Activated naive CD4-positive, alpha-beta T cell treated with anti-CD3 and anti-CD28 coated beads, Interleukin-2, amount 10 ng/mL, durations not matched to agents 7 days and 5 days (primary cell): ENCODE measurements around the gene TMEM154.
A peak's percentile ranks its signal among the peaks of the same experiment; 100 is the strongest.

ENCODE experiments used
- CTCF ChIA-PET: fragments of 350-600 bp; sonication (Branson Sonifier 250); formaldehyde crosslinking; loops from one replicate; lab custom pipeline; 2021; ENCODE audit warnings: antibody characterized with exemption; lab: Charles Lee
- DNase-seq: peaks from one replicate; pipeline ENCODE4 v3.0.0-alpha.2; 2020
- H3K27ac Mint-ChIP-seq: one replicate; pipeline ENCODE4 v1.8.0; 2021; ENCODE audit warnings: mild to moderate bottlenecking, moderate library complexity, mixed read lengths
- H3K27me3 Mint-ChIP-seq: one replicate; pipeline ENCODE4 v1.8.0; 2021; ENCODE audit warnings: mild to moderate bottlenecking, mixed read lengths
- H3K36me3 Mint-ChIP-seq: one replicate; pipeline ENCODE4 v1.8.0; 2021; ENCODE audit warnings: mixed read lengths
- H3K4me1 Mint-ChIP-seq: one replicate; pipeline ENCODE4 v1.8.0; 2021; ENCODE audit warnings: mixed read lengths
- H3K4me3 Mint-ChIP-seq: one replicate; pipeline ENCODE4 v1.8.0; 2021; ENCODE audit warnings: mild to moderate bottlenecking, moderate library complexity, mixed read lengths
- H3K9me3 Mint-ChIP-seq: one replicate; pipeline ENCODE4 v1.8.0; 2021; ENCODE audit warnings: mixed read lengths

TMEM154 gene

GRCh38 chr4:152679414-152680281 is at the start of gene TMEM154:
TMEM154 (minus strand) TSS chr4:152679997; CDS start chr4:152679933, 64 bp downstream.
- H3K9me3 Mint-ChIP-seq: no peaks in the 10 kb centered on the region
- peak; percentile 85 for DNase-seq
- peaks cover 31% of the 10 kb centered on the region for H3K36me3 Mint-ChIP-seq
- H3K4me3 Mint-ChIP-seq: peak within 1 kb of the TSS; percentile 92
- CTCF ChIA-PET: interaction anchor here (1.0 to 1.2 kb wide), 3 partner anchors 143 to 219 kb away, joined by 3 to 4 read pairs (median 3); no protein-coding TSS in a partner anchor
- H3K27me3 Mint-ChIP-seq: no peaks in the 10 kb centered on the region
- peak within 1 kb of the TSS; percentile 97 for H3K27ac Mint-ChIP-seq
- peaks cover 68% of the 10 kb centered on the region for H3K4me1 Mint-ChIP-seq

- CTCF ChIA-PET: interaction anchor here (3.7 kb wide), 1 partner anchor 228 kb away, joined by 14 read pairs; no protein-coding TSS in a partner anchor
- Mint-ChIP-seq H3K9me3 (no peaks in the 10 kb centered on the region), H3K27me3 (peaks cover 9% of the 10 kb centered on the region), H3K27ac (no peak overlapping the region), H3K4me3 (no peak overlapping the region), H3K36me3 (no peaks in the 10 kb centered on the region), H3K4me1 (no peaks in the 10 kb centered on the region)
- no peak for DNase-seq
Observed at GRCh38 chr4:152729466-152729865, 49.7 kb upstream of the TMEM154 start.

DNA sequence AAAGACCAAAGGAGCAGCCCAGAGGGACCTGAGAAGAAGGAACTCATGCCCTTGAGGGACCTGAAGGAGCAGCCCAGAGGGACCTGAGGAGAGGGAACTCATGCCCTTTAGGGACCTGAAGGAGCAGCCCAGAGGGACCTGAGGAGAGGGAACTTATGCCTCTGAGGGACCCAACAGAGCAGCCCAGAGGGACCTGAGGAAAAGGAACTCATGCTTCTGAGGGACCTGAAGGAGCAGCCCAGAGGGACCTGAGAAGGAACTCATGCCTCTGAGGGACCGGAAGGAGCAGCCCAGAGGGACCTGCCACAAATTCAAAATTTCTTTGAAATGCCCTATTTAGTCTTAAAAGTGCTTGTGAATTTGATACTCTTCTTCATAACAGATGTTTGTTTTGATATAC is 48.5 kb upstream of the TMEM154 start:
- no peak overlapping the region for H3K27ac Mint-ChIP-seq
- peaks cover 9% of the 10 kb centered on the region for H3K27me3 Mint-ChIP-seq
- H3K36me3 Mint-ChIP-seq: no peaks in the 10 kb centered on the region
- CTCF ChIA-PET: interaction anchor here (3.7 kb wide), 1 partner anchor 226 kb away, joined by 14 read pairs; no protein-coding TSS in a partner anchor
- DNase-seq: no peak
- no peaks in the 10 kb centered on the region for H3K9me3 Mint-ChIP-seq
- H3K4me1 Mint-ChIP-seq: no peaks in the 10 kb centered on the region
- no peak overlapping the region for H3K4me3 Mint-ChIP-seq

GRCh38 chr4:152727784-152728183 is 48.0 kb upstream of the TMEM154 start:
- H3K9me3 Mint-ChIP-seq: no peaks in the 10 kb centered on the region
- DNase-seq: no peak
- CTCF ChIA-PET: interaction anchor here (0.6 to 0.8 kb wide), 3 partner anchors 8 to 771 kb away, joined by 3 to 4 read pairs (median 3); no protein-coding TSS in a partner anchor
- H3K4me1 Mint-ChIP-seq: no peaks in the 10 kb centered on the region
- H3K36me3 Mint-ChIP-seq: no peaks in the 10 kb centered on the region
- peaks cover 9% of the 10 kb centered on the region for H3K27me3 Mint-ChIP-seq
- no peak overlapping the region for H3K27ac Mint-ChIP-seq
- H3K4me3 Mint-ChIP-seq: no peak overlapping the region

GRCh38 chr4:152724494-152724893 is 44.7 kb upstream of the TMEM154 start:
- no peaks in the 10 kb centered on the region for H3K4me1 Mint-ChIP-seq
- H3K4me3 Mint-ChIP-seq: no peak overlapping the region
- H3K27me3 Mint-ChIP-seq: peaks cover 15% of the 10 kb centered on the region
- CTCF ChIA-PET: no interaction called here
- no peaks in the 10 kb centered on the region for H3K9me3 Mint-ChIP-seq
- no peak for DNase-seq
- H3K36me3 Mint-ChIP-seq: no peaks in the 10 kb centered on the region
- H3K27ac Mint-ChIP-seq: no peak overlapping the region

DNA sequence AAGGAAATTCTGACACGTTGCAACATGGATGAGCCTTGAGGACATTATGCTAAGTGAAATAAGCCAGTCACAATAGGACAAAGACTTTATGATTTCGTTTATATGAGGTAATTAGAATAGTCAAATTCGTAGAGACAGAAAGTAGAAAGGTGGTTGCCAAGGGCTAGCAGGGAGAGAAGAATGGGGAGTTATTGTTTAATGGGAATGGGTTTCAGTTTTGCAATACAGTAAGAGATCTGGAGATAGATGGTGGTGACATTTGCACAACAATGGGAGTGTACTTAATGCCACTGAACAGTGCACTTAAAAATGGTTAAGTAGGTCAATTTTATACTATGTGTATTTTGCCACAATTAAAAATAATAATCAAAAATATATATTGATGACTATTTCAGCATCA is 43.4 kb upstream of the TMEM154 start:
- H3K4me1 Mint-ChIP-seq: no peaks in the 10 kb centered on the region
- H3K4me3 Mint-ChIP-seq: no peak overlapping the region
- peaks cover 14% of the 10 kb centered on the region for H3K27me3 Mint-ChIP-seq
- H3K36me3 Mint-ChIP-seq: no peaks in the 10 kb centered on the region
- no peak overlapping the region for H3K27ac Mint-ChIP-seq
- no peaks in the 10 kb centered on the region for H3K9me3 Mint-ChIP-seq
- CTCF ChIA-PET: no interaction called here
- DNase-seq: no peak

DNA sequence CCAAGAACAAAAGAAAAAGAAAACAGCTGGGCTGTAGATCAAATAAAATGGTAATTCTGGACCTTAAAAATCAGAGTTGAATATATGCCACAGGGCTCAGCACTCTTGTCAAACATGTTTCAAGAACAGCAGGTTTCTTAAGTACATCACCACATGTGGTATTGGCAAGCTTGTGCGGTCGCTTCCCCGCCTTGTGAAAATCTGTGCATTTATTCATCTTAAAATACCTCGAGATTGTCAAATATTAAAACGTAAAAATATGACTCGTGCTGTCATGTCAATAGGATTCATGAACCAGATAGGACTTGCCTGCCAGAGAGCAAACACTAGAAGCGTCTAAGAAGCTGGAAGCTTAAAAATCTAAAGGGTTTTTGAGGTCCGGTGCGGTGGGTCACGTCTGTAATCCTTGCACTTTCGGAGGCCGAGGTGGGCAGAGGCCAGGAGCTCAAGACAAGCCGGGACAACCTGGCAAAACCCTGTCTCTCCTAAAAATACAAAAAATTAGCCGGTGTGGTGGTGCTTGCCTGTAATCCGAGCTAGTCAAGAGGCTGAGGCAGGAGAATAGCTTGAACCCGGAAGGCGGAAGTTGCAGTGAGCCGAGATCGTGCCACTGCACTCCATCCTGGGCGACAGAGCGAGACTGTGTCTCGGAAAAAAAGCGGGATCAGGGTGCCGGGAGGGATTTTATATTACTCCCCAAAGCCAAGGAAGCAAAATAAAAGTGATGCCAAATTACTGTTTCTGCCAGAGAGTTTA is 40.2 kb upstream of the TMEM154 start:
- Mint-ChIP-seq H3K27me3 (peaks cover 9% of the 10 kb centered on the region), H3K9me3 (peaks cover 10% of the 10 kb centered on the region), H3K4me1 (no peaks in the 10 kb centered on the region), H3K27ac (no peak overlapping the region), H3K4me3 (no peak overlapping the region), H3K36me3 (no peaks in the 10 kb centered on the region)
- CTCF ChIA-PET: no interaction called here
- no peak for DNase-seq

DNA sequence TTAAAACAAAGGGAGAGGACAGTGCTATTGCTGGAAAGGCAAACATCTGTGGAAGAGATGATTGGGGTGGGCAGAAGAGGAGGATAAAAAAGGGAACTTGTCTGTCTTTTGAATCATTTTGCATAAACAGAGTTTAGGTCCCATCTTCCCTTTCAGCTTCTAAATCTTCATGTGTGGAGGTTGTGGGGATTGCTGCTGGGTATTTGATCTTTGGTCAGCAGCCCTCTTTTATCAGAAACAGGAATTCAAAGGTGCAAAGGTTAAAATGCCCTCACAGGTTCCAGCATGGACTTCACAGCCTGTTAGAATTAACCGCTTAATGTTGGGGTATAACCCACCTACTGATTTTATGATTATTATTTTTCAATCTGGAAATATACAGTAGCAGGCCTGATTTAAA is 39.5 kb upstream of the TMEM154 start:
- Mint-ChIP-seq H3K27ac (no peak overlapping the region), H3K27me3 (peaks cover 9% of the 10 kb centered on the region), H3K9me3 (peaks cover 14% of the 10 kb centered on the region), H3K36me3 (no peaks in the 10 kb centered on the region), H3K4me1 (no peaks in the 10 kb centered on the region), H3K4me3 (no peak overlapping the region)
- CTCF ChIA-PET: no interaction called here
- no peak for DNase-seq

GRCh38 chr4:152715076-152715475 is 35.3 kb upstream of the TMEM154 start:
- Mint-ChIP-seq H3K4me1 (no peaks in the 10 kb centered on the region), H3K9me3 (peaks cover 14% of the 10 kb centered on the region), H3K27me3 (peaks cover 16% of the 10 kb centered on the region), H3K36me3 (no peaks in the 10 kb centered on the region), H3K27ac (no peak overlapping the region), H3K4me3 (no peak overlapping the region)
- CTCF ChIA-PET: no interaction called here
- no peak for DNase-seq

DNA sequence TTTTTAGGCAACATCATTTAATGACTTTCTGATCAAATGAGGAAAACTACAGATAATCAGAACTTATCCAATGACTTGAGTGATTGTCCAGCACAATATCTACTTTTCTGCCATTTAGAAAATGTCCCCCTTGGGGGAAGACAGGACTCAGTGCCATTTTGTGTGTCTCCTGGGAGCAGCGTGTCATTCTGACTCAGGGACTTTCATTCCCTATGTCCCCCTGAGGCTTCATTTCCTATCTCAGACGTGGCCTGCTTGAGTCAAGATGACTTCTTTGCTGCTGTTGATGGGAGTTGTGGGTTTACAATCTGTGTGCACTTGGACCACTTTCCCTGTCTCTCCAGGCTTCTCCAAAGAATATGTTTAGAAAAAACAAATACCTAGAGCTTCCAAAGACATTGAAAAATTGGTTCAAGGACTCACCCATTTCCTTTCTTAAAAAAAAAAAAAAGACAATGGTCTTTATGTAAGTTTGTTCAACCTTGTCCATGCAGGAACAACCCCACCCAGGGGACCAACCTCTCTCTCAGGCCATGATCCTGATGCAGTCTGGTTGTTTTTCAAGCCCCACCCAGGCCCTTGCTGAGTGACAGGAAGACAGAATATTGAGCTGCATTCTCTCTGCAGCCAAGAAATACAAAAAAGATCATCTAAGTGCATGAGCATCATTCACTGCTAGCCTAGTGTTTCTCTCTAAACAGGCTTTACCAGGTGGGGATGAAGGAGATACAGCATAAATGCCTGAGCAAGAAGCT is 34.3 kb upstream of the TMEM154 start:
- H3K36me3 Mint-ChIP-seq: no peaks in the 10 kb centered on the region
- no peaks in the 10 kb centered on the region for H3K4me1 Mint-ChIP-seq
- H3K27me3 Mint-ChIP-seq: peaks cover 13% of the 10 kb centered on the region
- no peak overlapping the region for H3K4me3 Mint-ChIP-seq
- H3K9me3 Mint-ChIP-seq: peaks cover 14% of the 10 kb centered on the region
- no peak overlapping the region for H3K27ac Mint-ChIP-seq
- CTCF ChIA-PET: no interaction called here
- no peak for DNase-seq

- CTCF ChIA-PET: no interaction called here
- peaks cover 8% of the 10 kb centered on the region for H3K9me3 Mint-ChIP-seq
Observed at GRCh38 chr4:152709675-152710438, 30.1 kb upstream of the TMEM154 start.

DNA sequence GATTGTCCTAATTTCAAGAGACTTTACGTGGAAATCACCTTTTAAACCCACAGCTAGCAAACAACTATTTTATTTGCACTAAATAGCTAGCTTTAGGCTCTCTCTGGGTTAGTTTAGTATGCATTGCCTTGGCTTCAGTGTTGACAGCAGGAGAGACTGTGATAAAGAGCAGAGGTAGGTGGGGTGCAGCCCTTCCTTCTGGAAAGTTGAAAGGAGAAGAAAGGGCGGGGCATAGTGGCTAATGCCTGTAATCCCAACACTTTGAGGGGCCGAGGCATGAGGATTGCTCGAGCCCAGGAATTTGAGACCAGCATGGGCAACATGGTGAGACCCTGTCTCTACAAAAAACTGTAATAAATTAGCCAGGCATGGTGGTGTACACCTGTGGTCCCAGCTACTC is 29.0 kb upstream of the TMEM154 start:
- peaks cover 22% of the 10 kb centered on the region for H3K27me3 Mint-ChIP-seq
- CTCF ChIA-PET: interaction anchor here (0.5 kb wide), 1 partner anchor 20 kb away, joined by 4 read pairs; no protein-coding TSS in a partner anchor
- H3K9me3 Mint-ChIP-seq: peaks cover 9% of the 10 kb centered on the region
- H3K27ac Mint-ChIP-seq: no peak overlapping the region
- H3K36me3 Mint-ChIP-seq: no peaks in the 10 kb centered on the region
- no peaks in the 10 kb centered on the region for H3K4me1 Mint-ChIP-seq
- no peak overlapping the region for H3K4me3 Mint-ChIP-seq
- no peak for DNase-seq

More at GRCh38 chr4:152709675-152710438, 30.1 kb upstream of the TMEM154 start:
- H3K27me3 Mint-ChIP-seq: peaks cover 19% of the 10 kb centered on the region
- DNase-seq: no peak
- no peak overlapping the region for H3K27ac Mint-ChIP-seq
- no peak overlapping the region for H3K4me3 Mint-ChIP-seq
- no peaks in the 10 kb centered on the region for H3K4me1 Mint-ChIP-seq
- H3K36me3 Mint-ChIP-seq: no peaks in the 10 kb centered on the region

DNA sequence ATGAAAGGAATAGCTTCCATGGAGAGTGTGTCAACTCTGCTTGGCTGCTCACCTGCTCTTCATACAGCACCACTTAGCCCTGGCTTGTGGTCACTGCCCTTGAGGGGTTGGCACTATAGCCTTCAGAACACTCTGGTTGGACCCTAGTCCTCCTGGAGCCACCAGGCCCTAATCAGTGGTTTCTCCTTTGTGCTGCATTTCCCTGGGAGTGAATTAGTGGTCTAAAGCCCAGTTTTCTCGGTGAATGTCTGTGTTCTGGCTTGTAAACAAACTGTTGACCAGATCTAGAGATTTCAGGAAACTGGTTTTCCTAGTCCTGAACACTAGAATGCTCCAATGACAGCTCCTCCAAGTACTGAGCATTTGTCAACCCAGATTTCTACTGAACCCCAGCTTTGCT is 28.6 kb upstream of the TMEM154 start:
- no peak overlapping the region for H3K27ac Mint-ChIP-seq
- no peaks in the 10 kb centered on the region for H3K4me1 Mint-ChIP-seq
- CTCF ChIA-PET: interaction anchor here (0.5 kb wide), 1 partner anchor 20 kb away, joined by 4 read pairs; no protein-coding TSS in a partner anchor
- peaks cover 9% of the 10 kb centered on the region for H3K9me3 Mint-ChIP-seq
- DNase-seq: no peak
- no peak overlapping the region for H3K4me3 Mint-ChIP-seq
- H3K36me3 Mint-ChIP-seq: no peaks in the 10 kb centered on the region
- peaks cover 20% of the 10 kb centered on the region for H3K27me3 Mint-ChIP-seq
